ENCODE measurements around the gene C5orf22. TPM values are rescaled to one million over a fixed set of nuclear protein-coding genes. Genes with fewer than 3 reads are reported as not detected.

Gene C5orf22
- total RNA-seq, 1 donor from 2014 or later: 25.0 TPM

DNA sequence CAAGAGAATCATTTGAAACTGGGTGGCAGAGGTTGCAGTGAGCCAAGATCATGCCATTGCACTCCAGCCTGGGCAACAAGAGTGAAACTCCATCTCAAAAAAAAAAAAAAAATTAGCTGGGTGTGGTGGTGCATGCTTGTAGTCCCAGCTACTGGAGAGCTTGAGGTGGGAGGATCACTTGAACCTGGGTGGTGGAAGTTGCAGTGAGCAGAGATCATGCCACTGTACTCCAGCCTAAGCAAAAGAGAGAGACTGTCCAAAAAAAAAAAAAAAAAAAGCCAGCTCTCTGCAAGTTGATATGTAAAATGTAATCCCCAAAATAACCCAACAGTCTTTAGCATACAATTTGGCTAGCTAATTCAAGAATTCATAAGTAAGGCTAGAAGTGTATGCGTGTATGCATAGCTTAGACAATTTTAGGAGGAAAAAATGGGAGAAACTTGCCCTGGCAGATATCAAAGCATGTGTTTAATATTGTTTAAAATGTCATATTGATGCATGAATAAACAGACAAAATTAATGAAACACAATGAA, 36.3 kb downstream of the C5orf22 start:
- TF ChIP-seq, protein P1, sequence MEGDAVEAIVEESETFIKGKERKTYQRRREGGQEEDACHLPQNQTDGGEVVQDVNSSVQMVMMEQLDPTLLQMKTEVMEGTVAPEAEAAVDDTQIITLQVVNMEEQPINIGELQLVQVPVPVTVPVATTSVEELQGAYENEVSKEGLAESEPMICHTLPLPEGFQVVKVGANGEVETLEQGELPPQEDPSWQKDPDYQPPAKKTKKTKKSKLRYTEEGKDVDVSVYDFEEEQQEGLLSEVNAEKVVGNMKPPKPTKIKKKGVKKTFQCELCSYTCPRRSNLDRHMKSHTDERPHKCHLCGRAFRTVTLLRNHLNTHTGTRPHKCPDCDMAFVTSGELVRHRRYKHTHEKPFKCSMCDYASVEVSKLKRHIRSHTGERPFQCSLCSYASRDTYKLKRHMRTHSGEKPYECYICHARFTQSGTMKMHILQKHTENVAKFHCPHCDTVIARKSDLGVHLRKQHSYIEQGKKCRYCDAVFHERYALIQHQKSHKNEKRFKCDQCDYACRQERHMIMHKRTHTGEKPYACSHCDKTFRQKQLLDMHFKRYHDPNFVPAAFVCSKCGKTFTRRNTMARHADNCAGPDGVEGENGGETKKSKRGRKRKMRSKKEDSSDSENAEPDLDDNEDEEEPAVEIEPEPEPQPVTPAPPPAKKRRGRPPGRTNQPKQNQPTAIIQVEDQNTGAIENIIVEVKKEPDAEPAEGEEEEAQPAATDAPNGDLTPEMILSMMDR (conservative IDR thresholded peaks at IDR 0.05; ENCODE audit: low read depth, low read length): no peak
- DNase-seq (ENCODE audit: low read depth): no peak
- no peak overlapping the region for H3K4me3 ChIP-seq (ENCODE audit: low read depth, low read length)

DNA sequence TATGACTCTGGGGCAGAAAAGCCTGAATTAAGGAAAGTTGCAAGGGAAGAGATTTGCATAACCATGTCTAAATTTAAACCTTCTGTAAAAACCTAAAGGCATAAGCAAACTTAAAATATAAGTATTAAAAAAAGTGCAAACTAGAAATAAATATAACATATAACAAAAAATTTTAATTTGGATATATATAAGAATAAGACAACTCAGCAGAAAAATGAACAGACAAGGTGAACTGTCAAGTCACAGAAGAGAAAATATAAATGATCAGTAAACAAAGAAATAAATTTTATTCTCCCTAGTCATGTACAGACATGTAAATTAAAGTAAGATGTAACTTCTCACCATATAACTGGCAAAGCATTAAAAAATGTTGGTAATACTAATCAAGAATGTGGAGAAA, 37.0 kb downstream of the C5orf22 start:
- no peak for DNase-seq (ENCODE audit: low read depth)
- no peak overlapping the region for H3K4me3 ChIP-seq (ENCODE audit: low read depth, low read length)
- TF ChIP-seq, protein P1 (conservative IDR thresholded peaks at IDR 0.05; ENCODE audit: low read depth, low read length): no peak

DNA sequence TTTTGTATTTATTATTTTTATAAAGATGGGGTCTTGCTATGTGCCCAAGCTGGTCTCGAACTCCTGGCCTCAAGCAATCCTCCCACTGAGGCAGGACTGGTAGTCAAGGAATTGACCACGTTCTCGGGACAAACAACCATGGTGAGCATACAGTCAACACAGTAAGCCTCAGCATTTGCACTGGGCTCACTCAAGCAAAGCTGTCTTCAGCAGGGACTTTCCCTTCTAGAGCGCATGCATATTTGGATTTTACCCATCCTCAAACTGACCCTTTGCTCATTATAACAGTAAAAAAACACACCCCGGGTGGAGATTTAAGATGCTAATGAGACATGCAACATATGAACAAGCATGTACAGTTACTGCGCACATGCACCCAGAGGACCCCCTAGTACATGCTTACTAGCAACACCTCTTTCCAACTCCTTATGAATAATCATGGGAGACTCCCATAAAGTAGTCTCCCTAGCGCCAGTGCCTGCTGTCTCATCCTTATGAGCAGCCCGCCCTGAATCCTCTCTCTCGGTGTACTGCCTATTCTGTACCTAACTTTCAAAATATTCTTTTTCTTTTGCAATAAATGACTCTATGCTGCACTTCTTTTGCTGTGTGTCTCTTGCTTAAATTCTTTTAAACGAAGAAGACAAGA, 41.5 kb downstream of the C5orf22 start:
- no peak overlapping the region for H3K4me3 ChIP-seq (ENCODE audit: low read depth, low read length)
- DNase-seq (ENCODE audit: low read depth): no peak
- TF ChIP-seq, protein P1 (conservative IDR thresholded peaks at IDR 0.05; ENCODE audit: low read depth, low read length): no peak

DNA sequence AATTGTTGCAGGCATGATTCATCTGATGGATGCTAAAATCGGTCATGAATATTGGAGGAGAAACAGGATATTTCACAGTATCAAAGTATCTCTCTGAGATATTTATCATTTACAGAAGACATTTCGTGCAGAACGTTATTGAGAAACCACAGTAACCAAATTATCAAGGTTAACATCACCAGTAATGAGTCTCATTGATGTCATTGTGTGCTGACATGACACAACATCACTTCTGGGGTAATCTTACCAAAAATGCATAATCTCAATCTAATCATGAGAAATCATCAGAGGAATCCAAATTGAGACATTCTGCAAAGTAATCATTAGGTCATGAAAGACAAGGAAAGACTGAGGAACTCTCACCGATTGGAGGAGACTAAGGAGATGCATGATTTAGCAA, 42.7 kb downstream of the C5orf22 start:
- TF ChIP-seq, protein P1 (conservative IDR thresholded peaks at IDR 0.05; ENCODE audit: low read depth, low read length): no peak
- DNase-seq (ENCODE audit: low read depth): no peak
- H3K4me3 ChIP-seq (ENCODE audit: low read depth, low read length): no peak overlapping the region

DNA sequence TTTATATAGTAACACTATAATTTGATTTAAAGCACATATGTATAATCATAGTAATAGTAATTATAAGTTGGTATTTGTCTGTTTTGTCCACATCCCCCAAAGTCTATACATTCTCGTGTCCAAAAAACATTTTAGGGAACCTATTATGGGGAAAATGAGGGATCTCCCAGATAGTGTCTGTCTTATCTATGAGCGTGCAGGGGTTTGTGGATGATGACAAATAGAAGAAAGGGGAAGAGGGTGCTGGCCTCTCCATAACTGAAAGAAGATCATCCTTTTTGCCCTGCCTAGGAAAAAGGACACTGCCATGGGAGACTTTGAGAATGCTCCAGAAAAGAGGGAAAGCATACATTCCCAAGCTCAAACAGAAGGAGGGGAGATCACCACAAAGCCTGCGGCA, 45.3 kb downstream of the C5orf22 start:
- TF ChIP-seq, protein P1 (conservative IDR thresholded peaks at IDR 0.05; ENCODE audit: low read depth, low read length): no peak
- no peak overlapping the region for H3K4me3 ChIP-seq (ENCODE audit: low read depth, low read length)
- DNase-seq (ENCODE audit: low read depth): no peak

DNA sequence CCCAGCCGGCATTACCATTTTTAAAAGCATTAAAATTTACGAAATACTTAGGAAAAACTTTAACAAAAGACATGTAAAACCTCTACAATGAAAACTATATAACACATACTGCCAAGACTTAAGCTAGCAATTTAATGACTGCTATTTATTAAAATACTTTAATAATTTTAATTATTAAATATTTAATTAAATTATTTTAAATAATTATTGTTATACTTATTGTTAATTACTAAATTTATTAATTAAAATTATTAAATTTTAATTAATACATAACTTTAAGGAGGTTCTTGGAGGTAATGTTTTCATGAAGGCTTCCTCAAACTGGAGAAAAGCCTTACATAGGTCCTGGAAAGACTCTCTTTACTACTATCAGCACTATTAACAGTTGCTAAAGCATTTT, 47.5 kb downstream of the C5orf22 start:
- DNase-seq (ENCODE audit: low read depth): no peak
- H3K4me3 ChIP-seq (ENCODE audit: low read depth, low read length): no peak overlapping the region
- TF ChIP-seq, protein P1 (conservative IDR thresholded peaks at IDR 0.05; ENCODE audit: low read depth, low read length): no peak
